HEK293 (cell line): Measurements from ENCODE around the gene KLHDC3.

Experiments
- BCL11A ChIP-seq: fragments of 450-650 bp; formaldehyde crosslinking; IDR thresholded peaks from 2 replicates; pipeline ENCODE4 v1.5.1; 2016; ENCODE audit warnings: low read depth, missing biosample characterization, missing genetic modification characterization
- GLIS2 ChIP-seq: fragments of 450-650 bp; formaldehyde crosslinking; IDR thresholded peaks from 2 replicates; pipeline ENCODE4 v1.5.1; 2016; ENCODE audit warnings: missing biosample characterization, missing genetic modification characterization
- KLF1 ChIP-seq: fragments of 450-650 bp; formaldehyde crosslinking; IDR thresholded peaks from 2 replicates; pipeline ENCODE4 v1.5.1; 2016; ENCODE audit warnings: missing biosample characterization, missing genetic modification characterization
- OSR2 ChIP-seq: fragments of 450-650 bp; formaldehyde crosslinking; IDR thresholded peaks from 2 replicates; pipeline ENCODE4 v1.5.1; 2016; ENCODE audit warnings: missing biosample characterization, missing genetic modification characterization
- PBX3 ChIP-seq: sonication (generic); formaldehyde crosslinking; IDR thresholded peaks from 2 replicates; pipeline ENCODE4 v1.8.1; 2022; ENCODE audit warnings: mild to moderate bottlenecking, moderate library complexity, missing genetic modification reagents
- PRDM1 ChIP-seq: fragments of 450-650 bp; formaldehyde crosslinking; IDR thresholded peaks from 2 replicates; pipeline ENCODE4; 2016; ENCODE audit warnings: missing biosample characterization, missing genetic modification characterization
- SP7 ChIP-seq: fragments of 450-650 bp; formaldehyde crosslinking; IDR thresholded peaks from 2 replicates; pipeline ENCODE4 v1.5.1; 2016; ENCODE audit warnings: missing biosample characterization, missing genetic modification characterization
- ZBTB20 ChIP-seq: fragments of 450-650 bp; formaldehyde crosslinking; IDR thresholded peaks from 2 replicates; pipeline ENCODE4 v1.5.1; 2016; ENCODE audit warnings: missing biosample characterization, missing genetic modification characterization
- ZEB2 ChIP-seq: fragments of 450-650 bp; formaldehyde crosslinking; IDR thresholded peaks from 2 replicates; pipeline ENCODE4 v1.5.1; 2016; ENCODE audit warnings: missing biosample characterization, missing genetic modification characterization
- ZIC2 ChIP-seq: fragments of 450-650 bp; formaldehyde crosslinking; IDR thresholded peaks from 2 replicates; pipeline ENCODE4 v1.5.1; 2016; ENCODE audit warnings: missing biosample characterization, missing genetic modification characterization
- ZNF10 ChIP-seq: fragments of 450-650 bp; formaldehyde crosslinking; IDR thresholded peaks from 2 replicates; pipeline ENCODE4 v1.5.1; 2017; ENCODE audit warnings: missing biosample characterization, missing genetic modification characterization
- ZNF175 ChIP-seq: fragments of 450-650 bp; formaldehyde crosslinking; IDR thresholded peaks from 2 replicates; pipeline ENCODE4 v1.5.1; 2016; ENCODE audit warnings: missing biosample characterization, missing genetic modification characterization
- ZNF18 ChIP-seq: fragments of 450-650 bp; formaldehyde crosslinking; IDR thresholded peaks from 2 replicates; pipeline ENCODE4 v1.5.1; 2016; ENCODE audit warnings: missing biosample characterization, missing genetic modification characterization
- ZNF24 ChIP-seq: fragments of 450-650 bp; formaldehyde crosslinking; IDR thresholded peaks from 2 replicates; pipeline ENCODE4 v1.5.1; 2016; ENCODE audit warnings: missing biosample characterization, missing genetic modification characterization
- ZNF292 ChIP-seq: fragments of 450-650 bp; formaldehyde crosslinking; IDR thresholded peaks from 2 replicates; pipeline ENCODE4 v1.5.1; 2016; ENCODE audit warnings: low read depth, missing biosample characterization, missing genetic modification characterization, borderline replicate concordance
- ZNF324 ChIP-seq: fragments of 450-650 bp; formaldehyde crosslinking; IDR thresholded peaks from 2 replicates; pipeline ENCODE4 v1.5.1; 2016; ENCODE audit warnings: missing biosample characterization, missing genetic modification characterization
- ZNF404 ChIP-seq: fragments of 450-650 bp; formaldehyde crosslinking; IDR thresholded peaks from 2 replicates; pipeline ENCODE4 v1.5.1; 2017; ENCODE audit warnings: missing biosample characterization, missing genetic modification characterization
- ZNF561 ChIP-seq: fragments of 450-650 bp; IDR thresholded peaks from 2 replicates; pipeline ENCODE4 v1.5.1; 2018; ENCODE audit warnings: missing biosample characterization, missing genetic modification characterization, borderline replicate concordance
- ZNF571 ChIP-seq: fragments of 450-650 bp; formaldehyde crosslinking; IDR thresholded peaks from 2 replicates; pipeline ENCODE4 v1.5.0; 2017; ENCODE audit warnings: missing biosample characterization, missing genetic modification characterization
- ZNF600 ChIP-seq: fragments of 450-650 bp; formaldehyde crosslinking; IDR thresholded peaks from 2 replicates; pipeline ENCODE4 v1.5.1; 2016; ENCODE audit warnings: missing biosample characterization, missing genetic modification characterization
- ZNF660 ChIP-seq: fragments of 450-650 bp; IDR thresholded peaks from 2 replicates; pipeline ENCODE4 v1.5.1; 2018; ENCODE audit warnings: missing biosample characterization, mild to moderate bottlenecking, missing genetic modification characterization
- ZNF707 ChIP-seq: fragments of 450-650 bp; formaldehyde crosslinking; IDR thresholded peaks from 2 replicates; pipeline ENCODE4 v1.5.1; 2016; ENCODE audit warnings: missing biosample characterization, missing genetic modification characterization
- ZNF785 ChIP-seq: fragments of 450-650 bp; formaldehyde crosslinking; IDR thresholded peaks from 2 replicates; pipeline ENCODE4 v1.5.1; 2016; ENCODE audit warnings: missing biosample characterization, missing genetic modification characterization
- ZNF843 ChIP-seq: fragments of 450-650 bp; formaldehyde crosslinking; IDR thresholded peaks from 2 replicates; pipeline ENCODE4 v1.5.1; 2016; ENCODE audit warnings: missing biosample characterization, missing genetic modification characterization
- TF ChIP-seq, protein P1 (sequence below): fragments of 450-650 bp; formaldehyde crosslinking; IDR thresholded peaks from 2 replicates; pipeline ENCODE4 v1.5.1; 2016; ENCODE audit warnings: missing biosample characterization, missing genetic modification characterization
- TF ChIP-seq, protein P2 (sequence below): fragments of 450-650 bp; formaldehyde crosslinking; IDR thresholded peaks from 2 replicates; pipeline ENCODE4 v1.5.1; 2016; ENCODE audit warnings: missing biosample characterization, missing genetic modification characterization
- TF ChIP-seq, protein P3 (sequence below): fragments of 450-650 bp; formaldehyde crosslinking; IDR thresholded peaks from 2 replicates; pipeline ENCODE4 v1.5.1; 2017; ENCODE audit warnings: missing biosample characterization, mild to moderate bottlenecking, missing genetic modification characterization, moderate library complexity
- TF ChIP-seq, protein P4 (sequence below): IDR thresholded peaks from 2 replicates; pipeline ENCODE4 v1.6.1; 2011; ENCODE audit warnings: mild to moderate bottlenecking, low read depth, low read length, borderline replicate concordance
- TF ChIP-seq, protein P5 (sequence below): fragments of 450-650 bp; formaldehyde crosslinking; IDR thresholded peaks from 2 replicates; pipeline ENCODE4; 2016; ENCODE audit warnings: missing biosample characterization, missing genetic modification characterization

Gene KLHDC3

GRCh38 chr6:43053545-43054205 is 39.6 kb downstream of the KLHDC3 start, which contains the start of gene CUL7 (continued):
- TF ChIP-seq PBX3 (CRISPR knock-in tag) (peak; percentile 81; the same call in 1 of the 2 replicates), OSR2 (tag by site-specific recombination) (0 out of 2 replicates have a peak, but pooled peaks have one; percentile 15), ZNF707 (tag by site-specific recombination) (no peak), ZNF561 (peak; percentile 86; the same call in 1 of the 2 replicates), GLIS2 (tag by site-specific recombination) (peak; percentile 98), ZEB2 (tag by site-specific recombination) (peak; percentile 92), ZNF175 (tag by site-specific recombination) (no peak), ZBTB20 (peak; percentile 91), ZNF24 (tag by site-specific recombination) (peak; percentile 24; the same call in 1 of the 2 replicates), ZIC2 (tag by site-specific recombination) (peak; percentile 55), ZNF571 (tag by site-specific recombination) (no peak), SP7 (peak; percentile 78), KLF1 (peak; percentile 89), ZNF18 (peak; percentile 27; the same call in 1 of the 2 replicates), PRDM1 (no peak), ZNF600 (tag by site-specific recombination) (no peak; the same call in 1 of the 2 replicates), ZNF660 (tag by site-specific recombination) (peak; percentile 74), ZNF292 (tag by site-specific recombination) (no peak), ZNF10 (no peak; the same call in 1 of the 2 replicates), ZNF404 (tag by site-specific recombination) (no peak), ZNF785 (0 out of 2 replicates have a peak, but pooled peaks have one; percentile 41), BCL11A (tag by site-specific recombination) (no peak), ZNF324 (no peak; the same call in 1 of the 2 replicates), ZNF843 (tag by site-specific recombination) (peak; percentile 55; the same call in 1 of the 2 replicates)
- TF ChIP-seq, protein P1, sequence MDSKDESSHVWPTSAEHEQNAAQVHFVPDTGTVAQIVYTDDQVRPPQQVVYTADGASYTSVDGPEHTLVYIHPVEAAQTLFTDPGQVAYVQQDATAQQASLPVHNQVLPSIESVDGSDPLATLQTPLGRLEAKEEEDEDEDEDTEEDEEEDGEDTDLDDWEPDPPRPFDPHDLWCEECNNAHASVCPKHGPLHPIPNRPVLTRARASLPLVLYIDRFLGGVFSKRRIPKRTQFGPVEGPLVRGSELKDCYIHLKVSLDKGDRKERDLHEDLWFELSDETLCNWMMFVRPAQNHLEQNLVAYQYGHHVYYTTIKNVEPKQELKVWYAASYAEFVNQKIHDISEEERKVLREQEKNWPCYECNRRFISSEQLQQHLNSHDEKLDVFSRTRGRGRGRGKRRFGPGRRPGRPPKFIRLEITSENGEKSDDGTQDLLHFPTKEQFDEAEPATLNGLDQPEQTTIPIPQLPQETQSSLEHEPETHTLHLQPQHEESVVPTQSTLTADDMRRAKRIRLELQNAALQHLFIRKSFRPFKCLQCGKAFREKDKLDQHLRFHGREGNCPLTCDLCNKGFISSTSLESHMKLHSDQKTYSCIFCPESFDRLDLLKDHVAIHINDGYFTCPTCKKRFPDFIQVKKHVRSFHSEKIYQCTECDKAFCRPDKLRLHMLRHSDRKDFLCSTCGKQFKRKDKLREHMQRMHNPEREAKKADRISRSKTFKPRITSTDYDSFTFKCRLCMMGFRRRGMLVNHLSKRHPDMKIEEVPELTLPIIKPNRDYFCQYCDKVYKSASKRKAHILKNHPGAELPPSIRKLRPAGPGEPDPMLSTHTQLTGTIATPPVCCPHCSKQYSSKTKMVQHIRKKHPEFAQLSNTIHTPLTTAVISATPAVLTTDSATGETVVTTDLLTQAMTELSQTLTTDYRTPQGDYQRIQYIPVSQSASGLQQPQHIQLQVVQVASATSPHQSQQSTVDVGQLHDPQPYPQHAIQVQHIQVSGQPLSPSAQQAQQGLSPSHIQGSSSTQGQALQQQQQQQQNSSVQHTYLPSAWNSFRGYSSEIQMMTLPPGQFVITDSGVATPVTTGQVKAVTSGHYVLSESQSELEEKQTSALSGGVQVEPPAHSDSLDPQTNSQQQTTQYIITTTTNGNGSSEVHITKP (tag by site-specific recombination) = peak; percentile 75
- TF ChIP-seq, protein P2, sequence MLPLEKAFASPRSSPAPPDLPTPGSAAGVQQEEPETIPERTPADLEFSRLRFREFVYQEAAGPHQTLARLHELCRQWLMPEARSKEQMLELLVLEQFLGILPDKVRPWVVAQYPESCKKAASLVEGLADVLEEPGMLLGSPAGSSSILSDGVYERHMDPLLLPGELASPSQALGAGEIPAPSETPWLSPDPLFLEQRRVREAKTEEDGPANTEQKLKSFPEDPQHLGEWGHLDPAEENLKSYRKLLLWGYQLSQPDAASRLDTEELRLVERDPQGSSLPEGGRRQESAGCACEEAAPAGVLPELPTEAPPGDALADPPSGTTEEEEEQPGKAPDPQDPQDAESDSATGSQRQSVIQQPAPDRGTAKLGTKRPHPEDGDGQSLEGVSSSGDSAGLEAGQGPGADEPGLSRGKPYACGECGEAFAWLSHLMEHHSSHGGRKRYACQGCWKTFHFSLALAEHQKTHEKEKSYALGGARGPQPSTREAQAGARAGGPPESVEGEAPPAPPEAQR = no peak
- TF ChIP-seq, protein P3, sequence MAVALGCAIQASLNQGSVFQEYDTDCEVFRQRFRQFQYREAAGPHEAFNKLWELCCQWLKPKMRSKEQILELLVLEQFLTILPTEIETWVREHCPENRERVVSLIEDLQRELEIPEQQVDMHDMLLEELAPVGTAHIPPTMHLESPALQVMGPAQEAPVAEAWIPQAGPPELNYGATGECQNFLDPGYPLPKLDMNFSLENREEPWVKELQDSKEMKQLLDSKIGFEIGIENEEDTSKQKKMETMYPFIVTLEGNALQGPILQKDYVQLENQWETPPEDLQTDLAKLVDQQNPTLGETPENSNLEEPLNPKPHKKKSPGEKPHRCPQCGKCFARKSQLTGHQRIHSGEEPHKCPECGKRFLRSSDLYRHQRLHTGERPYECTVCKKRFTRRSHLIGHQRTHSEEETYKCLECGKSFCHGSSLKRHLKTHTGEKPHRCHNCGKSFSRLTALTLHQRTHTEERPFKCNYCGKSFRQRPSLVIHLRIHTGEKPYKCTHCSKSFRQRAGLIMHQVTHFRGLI (tag by site-specific recombination) = no peak
- TF ChIP-seq, protein P4, sequence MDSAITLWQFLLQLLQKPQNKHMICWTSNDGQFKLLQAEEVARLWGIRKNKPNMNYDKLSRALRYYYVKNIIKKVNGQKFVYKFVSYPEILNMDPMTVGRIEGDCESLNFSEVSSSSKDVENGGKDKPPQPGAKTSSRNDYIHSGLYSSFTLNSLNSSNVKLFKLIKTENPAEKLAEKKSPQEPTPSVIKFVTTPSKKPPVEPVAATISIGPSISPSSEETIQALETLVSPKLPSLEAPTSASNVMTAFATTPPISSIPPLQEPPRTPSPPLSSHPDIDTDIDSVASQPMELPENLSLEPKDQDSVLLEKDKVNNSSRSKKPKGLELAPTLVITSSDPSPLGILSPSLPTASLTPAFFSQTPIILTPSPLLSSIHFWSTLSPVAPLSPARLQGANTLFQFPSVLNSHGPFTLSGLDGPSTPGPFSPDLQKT = peak; percentile 71; the same call in 1 of the 2 replicates
- TF ChIP-seq, protein P5, sequence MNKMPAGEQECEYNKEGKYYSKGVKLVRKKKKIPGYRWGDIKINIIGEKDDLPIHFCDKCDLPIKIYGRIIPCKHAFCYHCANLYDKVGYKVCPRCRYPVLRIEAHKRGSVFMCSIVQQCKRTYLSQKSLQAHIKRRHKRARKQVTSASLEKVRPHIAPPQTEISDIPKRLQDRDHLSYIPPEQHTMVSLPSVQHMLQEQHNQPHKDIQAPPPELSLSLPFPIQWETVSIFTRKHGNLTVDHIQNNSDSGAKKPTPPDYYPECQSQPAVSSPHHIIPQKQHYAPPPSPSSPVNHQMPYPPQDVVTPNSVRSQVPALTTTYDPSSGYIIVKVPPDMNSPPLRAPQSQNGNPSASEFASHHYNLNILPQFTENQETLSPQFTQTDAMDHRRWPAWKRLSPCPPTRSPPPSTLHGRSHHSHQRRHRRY (tag by site-specific recombination) = no peak
